K562 (cell line): ENCODE data around the gene GLE1. TPM values are rescaled to one million over a fixed set of nuclear protein-coding genes. Genes with fewer than 3 reads are reported as not detected.

ENCODE experiments used
- BDP1 ChIP-seq: IDR thresholded peaks from 3 replicates; pipeline ENCODE4 v1.6.1; 2011; ENCODE audit not compliant: insufficient read length, insufficient read depth
- CCAR2 ChIP-seq: fragments of 200-400 bp; formaldehyde crosslinking; IDR thresholded peaks from 2 replicates; pipeline ENCODE4 v1.6.1; 2017; ENCODE audit warnings: mild to moderate bottlenecking, low read depth, low read length
- CCNT2 ChIP-seq: IDR thresholded peaks from 2 replicates; pipeline ENCODE4 v1.6.1; 2011; ENCODE audit warnings: borderline replicate concordance, low read depth, mild to moderate bottlenecking, moderate library complexity, mixed read lengths, low read length; ENCODE audit not compliant: insufficient read length; ENCODE audit errors: extremely low read depth
- CSDE1 ChIP-seq, 2 experiments: fragments of 450-650 bp; IDR thresholded peaks; 2 replicates each; pipeline ENCODE4 v1.6.1; 2016; ENCODE audit warnings: mild to moderate bottlenecking in 1 of 2
- DACH1 ChIP-seq: fragments of 450-650 bp; IDR thresholded peaks from 2 replicates; pipeline ENCODE4 v1.6.1; 2018; ENCODE audit not compliant: partially characterized antibody
- HLTF ChIP-seq: fragments of 450-650 bp; IDR thresholded peaks from 2 replicates; pipeline ENCODE4 v1.6.1; 2016
- KLF1 ChIP-seq: fragments of 450-650 bp; IDR thresholded peaks from 2 replicates; pipeline ENCODE4 v1.6.1; 2016; ENCODE audit warnings: missing genetic modification characterization, missing compliant biosample characterization
- MCM7 ChIP-seq, 2 experiments: fragments of 450-650 bp; IDR thresholded peaks; 2 replicates each; pipeline ENCODE4 v1.6.1; 2016 to 2018
- NCOA6 ChIP-seq: fragments of 450-650 bp; IDR thresholded peaks from 2 replicates; pipeline ENCODE4 v1.6.1; 2017; ENCODE audit warnings: mild to moderate bottlenecking
- NR2F6 ChIP-seq: fragments of 450-650 bp; formaldehyde crosslinking; IDR thresholded peaks from 2 replicates; pipeline ENCODE4 v1.4.0; 2020; ENCODE audit warnings: mild to moderate bottlenecking
- PHF8 ChIP-seq: fragments of 200-600 bp; sonication (generic); IDR thresholded peaks from 2 replicates; pipeline ENCODE4 v1.6.1; 2012; ENCODE audit warnings: mixed run types, mild to moderate bottlenecking, inconsistent platforms, low read length, moderate library complexity, borderline replicate concordance
- POLR2A ChIP-seq: fragments of 450-650 bp; conservative IDR thresholded peaks from 2 replicates; pipeline ENCODE4 v1.6.1; 2016
- RBFOX2 ChIP-seq: fragments of 200-400 bp; formaldehyde crosslinking; IDR thresholded peaks from 2 replicates; pipeline ENCODE4 v1.6.1; 2017; ENCODE audit warnings: low read depth, mild to moderate bottlenecking, low read length, moderate library complexity
- RBM14 ChIP-seq: fragments of 200-400 bp; formaldehyde crosslinking; IDR thresholded peaks from 2 replicates; pipeline ENCODE4 v1.6.1; 2018; ENCODE audit warnings: low read depth, mild to moderate bottlenecking, low read length, moderate library complexity, borderline replicate concordance; ENCODE audit not compliant: insufficient read depth
- RBM15 ChIP-seq: fragments of 200-400 bp; formaldehyde crosslinking; IDR thresholded peaks from 2 replicates; pipeline ENCODE4 v1.6.1; 2018; ENCODE audit warnings: mild to moderate bottlenecking, low read length, moderate library complexity; ENCODE audit not compliant: insufficient read depth
- RFX1 ChIP-seq: fragments of 450-650 bp; IDR thresholded peaks from 2 replicates; pipeline ENCODE4 v1.6.1; 2016; ENCODE audit warnings: mild to moderate bottlenecking, moderate library complexity
- SIRT6 ChIP-seq: IDR thresholded peaks from one replicate; pipeline ENCODE4 v1.6.1; 2012; ENCODE audit warnings: low read depth, mild to moderate bottlenecking, control low read depth, inconsistent platforms, low read length, moderate library complexity
- SP1 ChIP-seq: sonication (generic); formaldehyde crosslinking; IDR thresholded peaks from 2 replicates; pipeline ENCODE4 v1.8.1; 2022; ENCODE audit warnings: mild to moderate bottlenecking, missing genetic modification reagents
- ZKSCAN3 ChIP-seq: fragments of 250-450 bp; sonication (Bioruptor Pico); IDR thresholded peaks from 2 replicates; pipeline ENCODE4 v1.4.0; 2020
- ZNF12 ChIP-seq: sonication (generic); formaldehyde crosslinking; IDR thresholded peaks from 2 replicates; pipeline ENCODE4 v1.4.0; 2020; ENCODE audit warnings: mild to moderate bottlenecking, missing genetic modification reagents
- ZNF140 ChIP-seq: fragments of 250-450 bp; sonication (Bioruptor Pico); IDR thresholded peaks from 2 replicates; pipeline ENCODE4 v1.8.0; 2021; ENCODE audit warnings: moderate library complexity, mild to moderate bottlenecking, inconsistent platforms
- polyA plus RNA-seq, 8 experiments: library from polyadenylated mRNA; depleted of rRNA in 4 of 8; stranded (reverse) in 5 of 8; unstranded in 3 of 8; fragments of >200 nt; fragmentation: Nextera tagmentation in 2 of 8; fragmentation: Illumina TruSeq in 1 of 8; extraction: Ambion mirVana in 2 of 8; extraction: Trizol in 1 of 8; gene quantifications; 2 replicates each; pipeline versions ENCODE4 v1.2.1 to v1.2.3, GENCODE V29; 2011 to 2014; ENCODE audit warnings: inconsistent platforms in 1 of 8, missing spikeins in 1 of 8
- total RNA-seq, 7 experiments: library from RNA; depleted of rRNA in 6 of 7; stranded (reverse); fragments of >200 nt in 6 of 7; fragmentation: Illumina TruSeq in 2 of 7; extraction: Trizol in 2 of 7; gene quantifications; 2 replicates each; pipeline versions ENCODE4 v1.2.1 to v1.2.3, GENCODE V29; 2011 to 2021; ENCODE audit warnings: low replicate concordance in 1 of 7
- TF ChIP-seq, protein P1 (sequence below): fragments of 250-450 bp; sonication (Bioruptor Pico); IDR thresholded peaks from 2 replicates; pipeline ENCODE4 v1.4.0; 2020
- TF ChIP-seq, protein P2 (sequence below): fragments of 450-650 bp; IDR thresholded peaks from 2 replicates; pipeline ENCODE4 v1.6.1; 2016
- TF ChIP-seq, protein P3 (sequence below): sonication (generic); formaldehyde crosslinking; IDR thresholded peaks from 2 replicates; pipeline ENCODE4 v1.9.0; 2022; ENCODE audit warnings: mild to moderate bottlenecking, missing genetic modification reagents

The GLE1 gene
- total and polyA plus RNA-seq, 9 of the 15 experiments (the other 6 are each of a cell fraction or from before 2014, with no cell fraction given): 15.9 to 44.8 (median 37.6) TPM

DNA sequence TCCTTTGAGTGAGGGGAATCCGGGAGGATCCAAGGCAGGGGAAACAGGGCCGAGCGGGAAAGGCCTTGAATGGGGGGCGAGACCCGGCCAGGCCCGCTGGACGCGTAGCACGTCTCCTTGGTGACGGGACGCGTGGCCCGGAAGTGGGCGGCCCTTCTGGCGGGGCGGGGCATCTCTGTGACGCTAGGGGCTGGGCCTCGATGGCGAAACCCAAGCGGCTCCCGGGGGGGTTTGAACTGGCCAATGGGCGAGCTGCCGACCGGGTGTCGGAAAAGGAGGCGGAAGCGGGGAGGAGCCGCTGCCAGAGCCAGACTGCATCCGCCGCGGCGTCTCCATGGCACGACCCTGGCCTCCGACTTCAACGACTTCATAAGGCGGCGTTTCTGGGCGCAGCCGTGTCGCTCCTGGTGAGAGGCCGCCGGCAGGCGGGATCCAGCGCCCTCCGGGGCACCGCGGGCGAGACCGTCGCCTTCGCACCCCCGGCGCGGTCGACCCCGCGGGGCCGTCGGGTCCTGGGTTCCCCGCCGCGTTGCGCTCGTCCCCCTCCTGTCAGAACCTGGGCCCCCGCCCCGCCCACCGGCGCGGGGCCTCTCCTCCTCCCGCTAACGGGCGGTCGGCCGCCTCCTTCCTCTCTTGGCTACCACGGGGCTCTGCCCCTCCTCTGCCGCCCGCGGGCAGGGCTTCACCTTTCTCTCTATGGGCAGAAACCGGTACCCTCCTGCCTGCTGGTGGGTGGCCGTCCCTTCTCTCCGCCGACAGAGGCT is 48.5 kb upstream of the GLE1 start, which contains the start of gene ODF2 (continued):
- TF ChIP-seq, protein P1, sequence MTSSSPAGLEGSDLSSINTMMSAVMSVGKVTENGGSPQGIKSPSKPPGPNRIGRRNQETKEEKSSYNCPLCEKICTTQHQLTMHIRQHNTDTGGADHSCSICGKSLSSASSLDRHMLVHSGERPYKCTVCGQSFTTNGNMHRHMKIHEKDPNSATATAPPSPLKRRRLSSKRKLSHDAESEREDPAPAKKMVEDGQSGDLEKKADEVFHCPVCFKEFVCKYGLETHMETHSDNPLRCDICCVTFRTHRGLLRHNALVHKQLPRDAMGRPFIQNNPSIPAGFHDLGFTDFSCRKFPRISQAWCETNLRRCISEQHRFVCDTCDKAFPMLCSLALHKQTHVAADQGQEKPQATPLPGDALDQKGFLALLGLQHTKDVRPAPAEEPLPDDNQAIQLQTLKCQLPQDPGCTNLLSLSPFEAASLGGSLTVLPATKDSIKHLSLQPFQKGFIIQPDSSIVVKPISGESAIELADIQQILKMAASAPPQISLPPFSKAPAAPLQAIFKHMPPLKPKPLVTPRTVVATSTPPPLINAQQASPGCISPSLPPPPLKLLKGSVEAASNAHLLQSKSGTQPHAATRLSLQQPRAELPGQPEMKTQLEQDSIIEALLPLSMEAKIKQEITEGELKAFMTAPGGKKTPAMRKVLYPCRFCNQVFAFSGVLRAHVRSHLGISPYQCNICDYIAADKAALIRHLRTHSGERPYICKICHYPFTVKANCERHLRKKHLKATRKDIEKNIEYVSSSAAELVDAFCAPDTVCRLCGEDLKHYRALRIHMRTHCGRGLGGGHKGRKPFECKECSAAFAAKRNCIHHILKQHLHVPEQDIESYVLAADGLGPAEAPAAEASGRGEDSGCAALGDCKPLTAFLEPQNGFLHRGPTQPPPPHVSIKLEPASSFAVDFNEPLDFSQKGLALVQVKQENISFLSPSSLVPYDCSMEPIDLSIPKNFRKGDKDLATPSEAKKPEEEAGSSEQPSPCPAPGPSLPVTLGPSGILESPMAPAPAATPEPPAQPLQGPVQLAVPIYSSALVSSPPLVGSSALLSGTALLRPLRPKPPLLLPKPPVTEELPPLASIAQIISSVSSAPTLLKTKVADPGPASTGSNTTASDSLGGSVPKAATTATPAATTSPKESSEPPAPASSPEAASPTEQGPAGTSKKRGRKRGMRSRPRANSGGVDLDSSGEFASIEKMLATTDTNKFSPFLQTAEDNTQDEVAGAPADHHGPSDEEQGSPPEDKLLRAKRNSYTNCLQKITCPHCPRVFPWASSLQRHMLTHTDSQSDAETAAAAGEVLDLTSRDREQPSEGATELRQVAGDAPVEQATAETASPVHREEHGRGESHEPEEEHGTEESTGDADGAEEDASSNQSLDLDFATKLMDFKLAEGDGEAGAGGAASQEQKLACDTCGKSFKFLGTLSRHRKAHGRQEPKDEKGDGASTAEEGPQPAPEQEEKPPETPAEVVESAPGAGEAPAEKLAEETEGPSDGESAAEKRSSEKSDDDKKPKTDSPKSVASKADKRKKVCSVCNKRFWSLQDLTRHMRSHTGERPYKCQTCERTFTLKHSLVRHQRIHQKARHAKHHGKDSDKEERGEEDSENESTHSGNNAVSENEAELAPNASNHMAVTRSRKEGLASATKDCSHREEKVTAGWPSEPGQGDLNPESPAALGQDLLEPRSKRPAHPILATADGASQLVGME (CRISPR knock-in tag): no peak
- TF ChIP-seq RBFOX2 (peak; percentile 91), CCAR2 (no peak), PHF8 (peak; percentile 78; the same call in 1 of the 2 replicates), DACH1 (no peak), KLF1 (peak; percentile 82; the same call in 1 of the 2 replicates), SP1 (CRISPR knock-in tag) (peak; percentile 96), NCOA6 (peak; percentile 66; the same call in 1 of the 2 replicates), BDP1 (no peak), ZNF12 (CRISPR knock-in tag) (no peak), SIRT6 (no peak), ZKSCAN3 (CRISPR knock-in tag) (no peak), POLR2A (peak; percentile 87), MCM7 (IDR thresholded peaks at IDR 0.05) (no peak), NR2F6 (CRISPR knock-in tag) (no peak), CSDE1 (IDR thresholded peaks at IDR 0.05) (peak in 1 of 2 experiments; percentile 27; a peak in 1 of 4 replicates), HLTF (no peak), RBM14 (no peak), CCNT2 (peak; percentile 68), ZNF140 (CRISPR knock-in tag) (no peak), RBM15 (no peak), RFX1 (peak; percentile 96)
- TF ChIP-seq, protein P2, sequence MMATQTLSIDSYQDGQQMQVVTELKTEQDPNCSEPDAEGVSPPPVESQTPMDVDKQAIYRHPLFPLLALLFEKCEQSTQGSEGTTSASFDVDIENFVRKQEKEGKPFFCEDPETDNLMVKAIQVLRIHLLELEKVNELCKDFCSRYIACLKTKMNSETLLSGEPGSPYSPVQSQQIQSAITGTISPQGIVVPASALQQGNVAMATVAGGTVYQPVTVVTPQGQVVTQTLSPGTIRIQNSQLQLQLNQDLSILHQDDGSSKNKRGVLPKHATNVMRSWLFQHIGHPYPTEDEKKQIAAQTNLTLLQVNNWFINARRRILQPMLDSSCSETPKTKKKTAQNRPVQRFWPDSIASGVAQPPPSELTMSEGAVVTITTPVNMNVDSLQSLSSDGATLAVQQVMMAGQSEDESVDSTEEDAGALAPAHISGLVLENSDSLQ: peak; percentile 34; the same call in 1 of the 2 replicates
- TF ChIP-seq, protein P3, sequence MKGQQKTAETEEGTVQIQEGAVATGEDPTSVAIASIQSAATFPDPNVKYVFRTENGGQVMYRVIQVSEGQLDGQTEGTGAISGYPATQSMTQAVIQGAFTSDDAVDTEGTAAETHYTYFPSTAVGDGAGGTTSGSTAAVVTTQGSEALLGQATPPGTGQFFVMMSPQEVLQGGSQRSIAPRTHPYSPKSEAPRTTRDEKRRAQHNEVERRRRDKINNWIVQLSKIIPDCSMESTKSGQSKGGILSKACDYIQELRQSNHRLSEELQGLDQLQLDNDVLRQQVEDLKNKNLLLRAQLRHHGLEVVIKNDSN (CRISPR knock-in tag): peak; percentile 28; the same call in 1 of the 2 replicates
